IMR-90 (cell line): ENCODE measurements around the gene OR1J4. TPM values are rescaled to one million over a fixed set of nuclear protein-coding genes. Genes with fewer than 3 reads are reported as not detected.

Source experiments
- ATAC-seq: fragments of 200-7000 bp; cut with Tn5 transposase; 2 replicates; pipeline ENCODE4 v1.9.1; 2020; ENCODE audit warnings: low read depth, mild to moderate bottlenecking, moderate library complexity
- BruUV-seq: library from RNA; stranded (reverse); fragments of 400-500 nt; replicated peaks from 2 replicates; lab custom pipeline; 2021; lab: Mats Ljungman, UMichigan
- CTCF ChIA-PET: fragments of 300-600 bp; formaldehyde crosslinking; extraction: SDS; loops from one replicate; lab custom pipeline; 2021; ENCODE audit warnings: antibody characterized with exemption; lab: Yijun Ruan, JAX
- POLR2A ChIA-PET: fragments of 300-600 bp; sonication (Branson Sonifier 250); formaldehyde crosslinking; loops from one replicate; lab custom pipeline; 2022; ENCODE audit warnings: antibody characterized with exemption; ENCODE audit not compliant: unreplicated experiment; lab: Charles Lee
- DNase-seq: peaks from one replicate; pipeline ENCODE4 v3.0.0; 2013
- H2AFZ ChIP-seq: replicated peaks from 2 replicates; pipeline ENCODE3; 2013; ENCODE audit warnings: low read length, mild to moderate bottlenecking; ENCODE audit not compliant: poor library complexity
- H2AK5ac ChIP-seq: 2 replicates; pipeline ENCODE4 v1.6.1; 2013; ENCODE audit warnings: low read depth, low read length, inconsistent platforms
- H2AK9ac ChIP-seq: replicated peaks from 2 replicates; pipeline ENCODE3; 2013; ENCODE audit warnings: mild to moderate bottlenecking, low read depth, low read length, moderate library complexity; ENCODE audit not compliant: poor library complexity
- H2BK120ac ChIP-seq: 2 replicates; pipeline ENCODE4 v1.6.1; 2013; ENCODE audit warnings: low read depth, low read length, inconsistent platforms
- H2BK15ac ChIP-seq: 3 replicates; pipeline ENCODE4 v1.6.1; 2013; ENCODE audit warnings: low read depth, low read length, inconsistent platforms
- H2BK20ac ChIP-seq: 2 replicates; pipeline ENCODE4 v1.6.1; 2013; ENCODE audit warnings: low read depth, mild to moderate bottlenecking, inconsistent platforms, low read length, moderate library complexity
- H2BK5ac ChIP-seq: 2 replicates; pipeline ENCODE4 v1.6.1; 2013; ENCODE audit warnings: mild to moderate bottlenecking, low read depth, low read length, inconsistent platforms; ENCODE audit not compliant: poor library complexity, severe bottlenecking
- H3K14ac ChIP-seq: replicated peaks from 2 replicates; pipeline ENCODE4 v1.6.1; 2013; ENCODE audit warnings: low read depth, low read length, inconsistent platforms
- H3K18ac ChIP-seq: 2 replicates; pipeline ENCODE4 v1.6.1; 2013; ENCODE audit warnings: low read depth, low read length, control low read depth
- H3K23ac ChIP-seq: 2 replicates; pipeline ENCODE4 v1.6.1; 2013; ENCODE audit warnings: low read depth, low read length, inconsistent platforms
- H3K27ac ChIP-seq: 2 replicates; pipeline ENCODE4 v1.5.1; 2013; ENCODE audit warnings: mild to moderate bottlenecking, control low read depth, low read length; ENCODE audit not compliant: insufficient read depth
- H3K27me3 ChIP-seq: 2 replicates; pipeline ENCODE4 v1.6.1; 2013; ENCODE audit warnings: low read length; ENCODE audit not compliant: control insufficient read depth, insufficient read depth
- H3K36me3 ChIP-seq: 2 replicates; pipeline ENCODE4 v1.6.1; 2013; ENCODE audit warnings: low read length, mixed read lengths; ENCODE audit not compliant: control insufficient read depth, insufficient read depth
- H3K4ac ChIP-seq: 2 replicates; pipeline ENCODE4 v1.6.1; 2013; ENCODE audit warnings: low read depth, low read length, inconsistent platforms
- H3K4me1 ChIP-seq: 2 replicates; pipeline ENCODE4 v1.6.1; 2013; ENCODE audit warnings: low read length, mixed read lengths; ENCODE audit not compliant: control insufficient read depth, insufficient read depth
- H3K4me2 ChIP-seq: 2 replicates; pipeline ENCODE4 v1.6.1; 2013; ENCODE audit warnings: low read depth, mild to moderate bottlenecking, control low read depth, low read length, moderate library complexity
- H3K4me3 ChIP-seq: 2 replicates; pipeline ENCODE4 v1.5.1; 2013; ENCODE audit warnings: low read depth, mild to moderate bottlenecking, control low read depth, low read length, moderate library complexity; ENCODE audit not compliant: insufficient read depth
- H3K56ac ChIP-seq: 2 replicates; pipeline ENCODE4 v1.6.1; 2013; ENCODE audit warnings: low read length, inconsistent platforms; ENCODE audit not compliant: insufficient read depth; ENCODE audit errors: extremely low read depth
- H3K79me1 ChIP-seq, 2 experiments: 2 replicates each; pipeline ENCODE4 v1.6.1; 2013; ENCODE audit warnings: low read length in 2 of 2, inconsistent platforms in 1 of 2, low read depth in 1 of 2
- H3K9ac ChIP-seq: 2 replicates; pipeline ENCODE4 v1.6.1; 2013; ENCODE audit warnings: low read depth, low read length, control low read depth
- H3K9me1 ChIP-seq: 2 replicates; pipeline ENCODE4 v1.6.1; 2013; ENCODE audit warnings: low read length, inconsistent platforms; ENCODE audit not compliant: insufficient read depth
- H3K9me3 ChIP-seq: 2 replicates; pipeline ENCODE4 v1.6.1; 2013; ENCODE audit warnings: low read length; ENCODE audit not compliant: control insufficient read depth, insufficient read depth
- H4K20me1 ChIP-seq: 2 replicates; pipeline ENCODE4 v1.6.1; 2013; ENCODE audit warnings: low read length, inconsistent platforms; ENCODE audit not compliant: insufficient read depth
- H4K5ac ChIP-seq: 2 replicates; pipeline ENCODE4 v1.6.1; 2013; ENCODE audit warnings: mild to moderate bottlenecking, low read depth, low read length, control low read depth
- H4K8ac ChIP-seq, 2 experiments: 2 replicates each; pipeline ENCODE4 v1.6.1; 2013; ENCODE audit warnings: low read depth in 2 of 2, low read length in 2 of 2, control low read depth in 1 of 2, inconsistent platforms in 1 of 2
- H4K91ac ChIP-seq: 2 replicates; pipeline ENCODE4 v1.6.1; 2013; ENCODE audit warnings: low read depth, low read length, inconsistent platforms; ENCODE audit not compliant: insufficient read depth
- CEBPB ChIP-seq: IDR thresholded peaks from 2 replicates; pipeline ENCODE4 v1.6.1; 2012; ENCODE audit warnings: low read depth, low read length, improper control_type of control experiment
- MAFK ChIP-seq: IDR thresholded peaks from 2 replicates; pipeline ENCODE4 v1.6.1; 2012; ENCODE audit warnings: low read depth, low read length, improper control_type of control experiment
- MAZ ChIP-seq: IDR thresholded peaks from 2 replicates; pipeline ENCODE4 v1.6.1; 2012; ENCODE audit warnings: low read depth, mild to moderate bottlenecking, low read length, improper control_type of control experiment, moderate library complexity, borderline replicate concordance
- MXI1 ChIP-seq: IDR thresholded peaks from 2 replicates; pipeline ENCODE4 v1.6.1; 2012; ENCODE audit warnings: low read depth, mild to moderate bottlenecking, low read length, moderate library complexity, borderline replicate concordance
- WGBS, 2 experiments: methylation state at CpG; one replicate each; pipeline versions ENCODE4 v1.1.5 to v1.1.7; 2013; ENCODE audit warnings: missing lambda C conversion rate in 2 of 2; ENCODE audit not compliant: insufficient read length in 1 of 2; ENCODE audit errors: extremely low coverage in 2 of 2; 5-methylcytosine and 5-hydroxymethylcytosine counted together
- dilution Hi-C: fragments of 300-500 bp; cut with HindIII; formaldehyde crosslinking; loops from one replicate; pipeline ENCODE4 v1.14.3; 2018; ENCODE audit warnings: low sequenced_read_pairs; ENCODE audit not compliant: unreplicated experiment
- in situ Hi-C: fragments of 300-500 bp; cut with MboI; formaldehyde crosslinking; loops from 3 replicates; pipeline ENCODE4 v1.14.3; 2019; ENCODE audit warnings: low sequenced_read_pairs, inconsistent platforms, mixed read lengths
- intact Hi-C: fragments of 100-400 bp; cut with micrococcal nuclease; formaldehyde crosslinking; loops from 2 replicates; pipeline ENCODE4 v1.10.0; 2022
- polyA plus RNA-seq, 3 experiments: library from polyadenylated mRNA; depleted of rRNA; stranded (reverse); fragments of >200 nt; gene quantifications; 2 replicates each; pipeline ENCODE4 v1.2.3, GENCODE V29; 2012; ENCODE audit warnings: low replicate concordance in 1 of 3
- total RNA-seq: library from RNA; depleted of rRNA; stranded (reverse); fragments of >200 nt; gene quantifications from 2 replicates; pipeline ENCODE4 v1.2.3, GENCODE V29; 2012
- TF ChIP-seq, protein P1 (sequence below): fragments of 150-350 bp; IDR thresholded peaks from 2 replicates; pipeline ENCODE4 v1.6.1; 2016; ENCODE audit warnings: low read depth, mild to moderate bottlenecking, low read length, moderate library complexity, borderline replicate concordance

Gene OR1J4
- total and polyA plus RNA-seq, 2 of the 4 experiments (the other 2 are of a cell fraction), result not detected

DNA sequence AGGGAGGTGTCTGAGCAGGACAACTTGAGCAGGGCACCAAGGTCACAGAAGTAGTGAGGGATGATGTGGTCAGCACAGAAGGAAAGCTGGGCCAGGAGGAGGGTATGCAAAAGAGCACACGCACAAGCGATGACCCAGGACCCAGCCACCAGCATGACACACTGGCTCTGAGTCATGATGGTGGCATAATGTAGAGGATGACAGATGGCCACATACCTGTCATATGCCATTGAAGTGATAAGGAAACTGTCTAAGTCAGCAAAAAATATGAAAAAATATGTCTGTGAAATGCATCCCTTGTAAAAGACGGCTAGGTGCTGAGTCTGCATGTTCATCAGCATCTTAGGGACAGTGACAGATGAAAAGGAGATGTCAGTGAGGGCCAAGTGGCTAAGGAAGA lies 41.6 kb upstream of the OR1J4 start:
- Histone ChIP-seq H4K8ac (no peak overlapping the region), H2BK15ac (no peak overlapping the region), H2BK120ac (no peak overlapping the region), H2BK20ac (no peak overlapping the region), H2AFZ (no peak overlapping the region), H3K14ac (no peak overlapping the region), H3K27ac (no peak overlapping the region), H2AK5ac (no peak overlapping the region), H4K91ac (no peak overlapping the region), H3K23ac (no peak overlapping the region), H3K9me3 (no peaks in the 10 kb centered on the region), H3K36me3 (no peaks in the 10 kb centered on the region), H3K27me3 (peaks cover 1% of the 10 kb centered on the region; the same call in 1 of the 2 replicates), H3K79me1 (no peaks in the 10 kb centered on the region), H3K4me1 (peaks cover 6% of the 10 kb centered on the region), H4K5ac (no peak overlapping the region), H3K4me2 (no peak overlapping the region), H3K18ac (no peak overlapping the region), H3K4ac (no peak overlapping the region), H3K9ac (no peak overlapping the region), H3K9me1 (no peaks in the 10 kb centered on the region), H2AK9ac (no peak overlapping the region), H4K20me1 (no peaks in the 10 kb centered on the region), H2BK5ac (no peak overlapping the region), H3K56ac (no peak overlapping the region), H3K4me3 (no peak overlapping the region)
- DNase-seq (no peak), ATAC-seq (no peak)
- ChIA-PET CTCF (no interaction called here), POLR2A (no interaction called here)
- dilution Hi-C loops (no loop called here), in situ Hi-C loops (no loop called here), intact Hi-C loops (no loop called here)
- TF ChIP-seq, protein P1, sequence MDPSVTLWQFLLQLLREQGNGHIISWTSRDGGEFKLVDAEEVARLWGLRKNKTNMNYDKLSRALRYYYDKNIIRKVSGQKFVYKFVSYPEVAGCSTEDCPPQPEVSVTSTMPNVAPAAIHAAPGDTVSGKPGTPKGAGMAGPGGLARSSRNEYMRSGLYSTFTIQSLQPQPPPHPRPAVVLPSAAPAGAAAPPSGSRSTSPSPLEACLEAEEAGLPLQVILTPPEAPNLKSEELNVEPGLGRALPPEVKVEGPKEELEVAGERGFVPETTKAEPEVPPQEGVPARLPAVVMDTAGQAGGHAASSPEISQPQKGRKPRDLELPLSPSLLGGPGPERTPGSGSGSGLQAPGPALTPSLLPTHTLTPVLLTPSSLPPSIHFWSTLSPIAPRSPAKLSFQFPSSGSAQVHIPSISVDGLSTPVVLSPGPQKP, result no peak
- TF ChIP-seq MAFK (peak; percentile 91), MXI1 (no peak), MAZ (no peak), CEBPB (no peak)
- 53% methylated on average over 1 of the region's 3 CpGs; no CpG with 5 or more reads in 1 of the 2 experiments for WGBS, 2 experiments
- no TSS peak for BruUV-seq
